WTC11 (cell line): ENCODE data around the gene TMOD3.

Source experiments
- CREB1 ChIP-seq: sonication (generic); formaldehyde crosslinking; IDR thresholded peaks from 2 replicates; pipeline ENCODE4 v1.8.0; 2023; ENCODE audit warnings: mild to moderate bottlenecking, missing genetic modification reagents
- CTCF ChIP-seq: fragments of 200-600 bp; IDR thresholded peaks from 2 replicates; pipeline ENCODE4 v1.8.0; 2022; ENCODE audit warnings: antibody characterized with exemption
- E2F4 ChIP-seq: sonication (generic); formaldehyde crosslinking; IDR thresholded peaks from 2 replicates; pipeline ENCODE4 v1.8.1; 2022; ENCODE audit warnings: low read depth, mild to moderate bottlenecking, moderate library complexity, missing genetic modification reagents, borderline replicate concordance
- ELF4 ChIP-seq: sonication (generic); formaldehyde crosslinking; IDR thresholded peaks from 2 replicates; pipeline ENCODE4 v1.8.1; 2022; ENCODE audit warnings: low read depth, mild to moderate bottlenecking, moderate library complexity, missing genetic modification reagents
- EMX1 ChIP-seq: fragments of 250-450 bp; sonication (Bioruptor Pico); IDR thresholded peaks from 2 replicates; pipeline ENCODE4 v1.8.0; 2021; ENCODE audit warnings: mild to moderate bottlenecking
- ERG ChIP-seq: fragments of 250-450 bp; sonication (Bioruptor Pico); IDR thresholded peaks from 2 replicates; pipeline ENCODE4 v1.8.0; 2021; ENCODE audit warnings: mild to moderate bottlenecking
- MAX ChIP-seq: sonication (generic); formaldehyde crosslinking; IDR thresholded peaks from 2 replicates; pipeline ENCODE4 v1.8.0; 2022; ENCODE audit warnings: mild to moderate bottlenecking, missing genetic modification reagents
- NFE2L1 ChIP-seq: sonication (generic); formaldehyde crosslinking; IDR thresholded peaks from 2 replicates; pipeline ENCODE4 v1.8.1; 2023; ENCODE audit warnings: missing genetic modification reagents
- ZNF423 ChIP-seq: fragments of 250-450 bp; sonication (Bioruptor Pico); IDR thresholded peaks from 2 replicates; pipeline ENCODE4 v2.1.2; 2022; ENCODE audit warnings: mild to moderate bottlenecking, moderate library complexity
- ZNF532 ChIP-seq: fragments of 250-450 bp; sonication (Bioruptor Pico); IDR thresholded peaks from 2 replicates; pipeline ENCODE4 v1.9.0; 2021; ENCODE audit warnings: mild to moderate bottlenecking, borderline replicate concordance

GRCh38 chr15:51870774-51871173, 41.3 kb downstream of the TMOD3 start:
- no peak for TF ChIP-seq ZNF423 (CRISPR knock-in tag)
- no peak for TF ChIP-seq ZNF532 (CRISPR knock-in tag)
- TF ChIP-seq CTCF = no peak
- TF ChIP-seq MAX (CRISPR knock-in tag) = no peak
- TF ChIP-seq CREB1 (CRISPR knock-in tag) = no peak
- TF ChIP-seq ERG (CRISPR knock-in tag) = no peak
- no peak for TF ChIP-seq EMX1
- TF ChIP-seq E2F4 (CRISPR knock-in tag) = no peak
- TF ChIP-seq NFE2L1 = no peak
- no peak for TF ChIP-seq ELF4 (CRISPR knock-in tag)
